ENCODE data around the gene TEDC1. TPM values are rescaled to one million over a fixed set of nuclear protein-coding genes. Genes with fewer than 3 reads are reported as not detected.
A peak's percentile ranks its signal among the peaks of the same experiment; 100 is the strongest.

TEDC1 gene
- total and polyA plus RNA-seq, 5 donors, result 5.2 to 6.9 (median 5.9) TPM

DNA sequence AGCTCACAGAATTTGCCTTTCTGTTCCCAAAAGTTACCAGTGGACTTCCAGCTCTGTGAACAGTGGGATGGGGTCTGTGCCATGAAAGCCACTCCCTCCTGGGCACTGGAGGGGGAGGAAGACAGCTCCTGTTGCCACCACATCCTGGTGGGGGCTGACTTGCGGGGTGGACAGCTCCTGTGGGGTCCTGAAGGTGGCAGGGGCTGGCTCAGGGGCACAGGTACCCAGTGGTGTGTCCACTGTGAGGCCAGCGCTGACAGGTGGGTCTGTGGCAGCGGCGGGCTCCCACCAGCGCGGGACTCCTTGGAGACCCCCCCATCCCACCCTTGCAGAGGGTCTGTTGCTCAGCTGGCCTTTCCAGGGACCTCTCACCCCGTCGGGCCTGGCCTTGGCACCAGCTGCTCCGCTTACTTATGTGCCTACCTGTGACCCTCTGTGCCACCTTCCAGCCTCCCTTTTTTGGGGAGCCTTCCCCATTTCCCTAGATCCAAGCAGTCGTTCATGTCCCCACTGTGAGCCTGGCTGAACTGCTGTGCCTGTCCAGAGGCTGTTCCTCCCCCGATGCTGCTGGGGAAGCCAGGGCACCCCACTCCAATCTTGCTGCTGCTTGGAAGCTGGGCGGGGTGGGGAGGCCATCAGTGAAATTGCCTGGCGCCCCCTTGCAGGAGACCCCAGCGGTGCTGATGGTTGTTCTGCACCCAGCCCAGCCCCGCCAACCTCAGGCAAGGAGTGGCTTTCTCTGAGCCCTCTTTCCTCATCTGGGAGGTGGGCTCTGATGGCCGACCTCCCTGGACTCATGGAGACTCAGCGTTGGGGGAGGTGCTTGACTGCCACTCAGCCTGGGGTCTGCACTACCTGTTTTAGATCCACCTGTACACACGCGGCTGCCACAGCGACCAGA lies 2.2 kb downstream of the TEDC1 start:
- intact Hi-C loops (cut with DNase I), result loop anchor here in 1 of 4 donors (5.0 kb wide), 1 partner anchor 121 kb away; no protein-coding TSS in a partner anchor
- WGBS, result 93% methylated on average over 20 of the region's 20 CpGs
- Histone ChIP-seq H3K4me1 (ENCODE audit: control insufficient read depth, insufficient read depth, low read length) (no peaks in the 10 kb centered on the region), H3K4me3 (ENCODE audit: low read length) (no peak overlapping the region), H3K27ac (ENCODE audit: low read length) (no peak overlapping the region), H3K27me3 (ENCODE audit: control insufficient read depth, insufficient read depth) (no peaks in the 10 kb centered on the region), H3K9me3 (ENCODE audit: control insufficient read depth, low read length) (no peaks in the 10 kb centered on the region)
- peak in 2 of 3 donors; percentile 66 to 67 for DNase-seq
- ATAC-seq, result no peak

- Histone ChIP-seq H3K9me3 (ENCODE audit: control insufficient read depth, low read length) (no peaks in the 10 kb centered on the region), H3K4me1 (ENCODE audit: control insufficient read depth, insufficient read depth, low read length) (no peaks in the 10 kb centered on the region), H3K27me3 (ENCODE audit: control insufficient read depth, insufficient read depth) (no peaks in the 10 kb centered on the region), H3K4me3 (ENCODE audit: low read length) (no peak overlapping the region), H3K27ac (ENCODE audit: low read length) (no peak overlapping the region)
- WGBS, result 89% methylated on average over 16 of the region's 16 CpGs
- ATAC-seq (no peak), DNase-seq (peak in 2 of 3 donors; percentile 54 to 70)
- intact Hi-C loops (cut with DNase I), result loop anchor here in 1 of 4 donors (5.0 kb wide), 1 partner anchor 122 kb away; no protein-coding TSS in a partner anchor
Observed at GRCh38 chr14:105493921-105494605, 3.0 kb downstream of the TEDC1 start.

DNA sequence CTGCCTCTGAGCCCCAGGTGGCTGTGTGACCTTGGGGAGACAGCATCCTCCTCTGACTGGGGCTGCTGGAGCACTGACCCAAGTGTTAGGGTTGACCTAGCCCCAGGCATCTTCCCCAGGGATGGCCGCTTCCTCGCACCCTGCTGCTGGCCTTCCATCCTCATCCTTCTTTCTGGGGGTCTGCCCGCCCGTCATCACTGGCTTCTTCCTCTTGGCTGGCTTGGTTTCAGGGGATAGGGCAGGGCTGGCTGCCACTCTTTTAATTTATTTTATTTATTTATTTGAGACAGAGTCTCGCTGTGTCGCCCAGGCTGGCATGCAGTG lies 3.5 kb downstream of the TEDC1 start:
- Histone ChIP-seq H3K27me3 (ENCODE audit: control insufficient read depth, insufficient read depth) (no peaks in the 10 kb centered on the region), H3K27ac (ENCODE audit: low read length) (no peak overlapping the region), H3K9me3 (ENCODE audit: control insufficient read depth, low read length) (no peaks in the 10 kb centered on the region), H3K4me3 (ENCODE audit: low read length) (no peak overlapping the region), H3K4me1 (ENCODE audit: control insufficient read depth, insufficient read depth, low read length) (no peaks in the 10 kb centered on the region)
- 98% methylated on average over 6 of the region's 6 CpGs for WGBS
- intact Hi-C loops (cut with DNase I), result loop anchor here in 1 of 4 donors (5.0 kb wide), 1 partner anchor 122 kb away; no protein-coding TSS in a partner anchor
- DNase-seq, result no peak
- ATAC-seq, result no peak

DNA sequence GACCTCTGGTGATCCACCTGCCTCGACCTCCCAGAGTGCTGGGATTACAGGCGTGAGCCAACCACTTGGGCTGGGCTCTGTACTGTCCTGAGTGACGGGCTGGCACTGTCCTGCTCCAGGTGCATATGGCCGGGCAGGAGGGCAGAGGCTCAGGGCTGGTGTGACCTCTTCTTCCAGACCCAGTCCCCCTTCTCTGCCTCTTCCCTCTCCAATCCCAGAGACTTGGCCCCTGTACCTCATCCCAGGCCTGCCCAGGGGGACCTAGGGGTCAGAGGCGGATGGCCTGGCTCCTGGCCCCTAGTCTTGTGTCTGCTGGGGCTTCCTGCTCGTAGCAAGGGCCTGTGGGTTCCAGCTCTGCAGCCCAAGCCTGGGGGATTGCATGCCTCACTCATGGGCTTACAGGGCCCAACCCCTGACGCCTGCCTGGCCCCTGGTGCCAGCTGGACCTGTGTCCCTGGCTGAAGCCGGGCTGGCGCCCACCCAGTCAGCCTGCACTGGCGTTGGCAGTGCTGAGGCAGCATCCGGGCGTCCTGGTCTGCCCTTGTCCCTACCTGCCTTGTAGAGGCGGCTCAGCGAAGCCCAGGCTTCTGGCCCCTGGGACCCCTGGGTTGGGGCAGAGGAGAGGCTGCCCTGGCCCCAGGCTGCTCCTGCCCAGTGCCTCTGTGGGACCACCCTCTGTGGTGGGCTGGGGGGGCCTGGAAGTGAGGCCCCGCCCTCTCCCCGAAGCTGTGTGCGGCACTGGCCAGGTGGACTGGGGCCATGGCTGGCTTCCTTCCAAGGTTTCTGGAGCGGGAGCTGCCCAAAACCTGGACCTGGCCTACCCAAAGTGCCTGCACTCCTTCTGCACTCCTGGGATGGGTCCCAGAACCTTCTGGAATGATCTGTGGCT lies 4.3 kb downstream of the TEDC1 start:
- DNase-seq (peak in 2 of 3 donors; percentile 57 to 59), ATAC-seq (no peak)
- H3K4me3 ChIP-seq (ENCODE audit: low read length), result no peak overlapping the region
- no peaks in the 10 kb centered on the region for H3K27me3 ChIP-seq (ENCODE audit: control insufficient read depth, insufficient read depth)
- no peaks in the 10 kb centered on the region for H3K9me3 ChIP-seq (ENCODE audit: control insufficient read depth, low read length)
- 78% methylated on average over 18 of the region's 18 CpGs for WGBS
- H3K4me1 ChIP-seq (ENCODE audit: control insufficient read depth, insufficient read depth, low read length), result no peaks in the 10 kb centered on the region
- no peak overlapping the region for H3K27ac ChIP-seq (ENCODE audit: low read length)
- intact Hi-C loops (cut with DNase I), result no loop called here

GRCh38 chr14:105495990-105496830 lies 5.2 kb downstream of the TEDC1 start:
- Histone ChIP-seq H3K27me3 (ENCODE audit: control insufficient read depth, insufficient read depth) (no peaks in the 10 kb centered on the region), H3K4me1 (ENCODE audit: control insufficient read depth, insufficient read depth, low read length) (no peaks in the 10 kb centered on the region), H3K4me3 (ENCODE audit: low read length) (no peak overlapping the region), H3K27ac (ENCODE audit: low read length) (no peak overlapping the region), H3K9me3 (ENCODE audit: control insufficient read depth, low read length) (no peaks in the 10 kb centered on the region)
- intact Hi-C loops (cut with DNase I), result no loop called here
- WGBS, result 87% methylated on average over 18 of the region's 18 CpGs
- peak in 1 of 3 donors; percentile 53 for DNase-seq
- ATAC-seq, result no peak

- Histone ChIP-seq H3K27me3 (ENCODE audit: control insufficient read depth, insufficient read depth) (no peaks in the 10 kb centered on the region), H3K9me3 (ENCODE audit: control insufficient read depth, low read length) (no peaks in the 10 kb centered on the region), H3K27ac (ENCODE audit: low read length) (no peak overlapping the region), H3K4me3 (ENCODE audit: low read length) (no peak overlapping the region), H3K4me1 (ENCODE audit: control insufficient read depth, insufficient read depth, low read length) (no peaks in the 10 kb centered on the region)
- peak in 1 of 3 donors; percentile 40 for DNase-seq
- ATAC-seq, result no peak
- WGBS, result 94% methylated on average over 32 of the region's 32 CpGs
- intact Hi-C loops (cut with DNase I), result no loop called here
Observed at GRCh38 chr14:105496831-105497591, 6.0 kb downstream of the TEDC1 start.

DNA sequence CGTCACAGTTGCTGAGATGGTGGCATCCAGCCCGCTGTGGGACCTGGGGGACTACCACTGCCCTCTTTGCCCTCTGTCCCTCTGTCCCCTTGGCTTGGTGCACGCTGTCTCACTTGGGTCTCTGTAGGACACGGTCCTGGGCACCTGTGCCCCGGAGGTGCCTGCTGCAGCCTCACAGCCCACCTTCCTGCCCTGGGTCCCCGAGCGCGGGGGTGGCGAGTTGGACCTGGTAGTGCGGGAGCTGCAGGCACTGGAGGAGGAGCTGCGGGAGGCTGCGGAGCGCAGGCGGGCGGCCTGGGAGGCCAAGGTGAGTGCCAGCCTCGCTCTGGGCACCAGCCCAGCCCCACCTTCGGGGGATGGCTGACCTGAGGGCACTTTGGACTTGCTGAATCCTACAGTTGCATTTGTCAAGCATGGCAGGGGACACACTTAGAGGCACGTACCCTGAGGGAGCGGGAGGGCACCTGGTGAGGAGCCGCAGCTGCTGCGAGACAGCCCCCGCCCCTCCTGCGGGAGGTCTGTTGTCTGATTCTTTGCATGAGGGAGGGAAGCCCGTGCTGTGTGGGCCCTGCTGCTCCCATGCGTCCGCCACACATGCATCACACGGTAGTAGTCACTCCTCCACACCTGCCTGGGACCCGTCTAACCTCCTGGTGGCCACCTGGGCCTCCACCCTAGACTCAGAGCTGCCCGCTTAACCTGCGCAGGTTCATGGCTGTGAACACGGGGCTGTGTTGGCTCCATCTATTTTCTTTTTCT lies 6.8 kb downstream of the TEDC1 start:
- Histone ChIP-seq H3K27ac (ENCODE audit: low read length) (no peak overlapping the region), H3K4me1 (ENCODE audit: control insufficient read depth, insufficient read depth, low read length) (no peaks in the 10 kb centered on the region), H3K4me3 (ENCODE audit: low read length) (no peak overlapping the region), H3K9me3 (ENCODE audit: control insufficient read depth, low read length) (no peaks in the 10 kb centered on the region), H3K27me3 (ENCODE audit: control insufficient read depth, insufficient read depth) (no peaks in the 10 kb centered on the region)
- DNase-seq, result peak in 1 of 3 donors; percentile 63
- intact Hi-C loops (cut with DNase I), result no loop called here
- no peak for ATAC-seq
- 91% methylated on average over 31 of the region's 31 CpGs for WGBS

- no peaks in the 10 kb centered on the region for H3K27me3 ChIP-seq (ENCODE audit: control insufficient read depth, insufficient read depth)
- no peaks in the 10 kb centered on the region for H3K4me1 ChIP-seq (ENCODE audit: control insufficient read depth, insufficient read depth, low read length)
- intact Hi-C loops (cut with DNase I), result no loop called here
- no peaks in the 10 kb centered on the region for H3K9me3 ChIP-seq (ENCODE audit: control insufficient read depth, low read length)
- peak in 1 of 3 donors; percentile 60 for DNase-seq
- 85% methylated on average over 36 of the region's 36 CpGs for WGBS
- no peak overlapping the region for H3K4me3 ChIP-seq (ENCODE audit: low read length)
- no peak for ATAC-seq
- H3K27ac ChIP-seq (ENCODE audit: low read length), result no peak overlapping the region
Observed at GRCh38 chr14:105498430-105499255, 7.6 kb downstream of the TEDC1 start.

Measured in right cardiac atrium (tissue), 5 donors.